CD4-positive, alpha-beta T cell treated with Interleukin-2 at 100 ng/mL for 4 hours (primary cell): ENCODE measurements around the gene PGA3.
"Not testable (repeated sequence)": the region's sequence is repeated elsewhere in the genome, so short reads cannot be mapped to it uniquely, and the experiment has no call there.

Experiments used
- DNase-seq: peaks from one replicate; pipeline ENCODE4 v3.0.0-alpha.2; 2020; ENCODE audit warnings: low spot score

Gene PGA3

DNA sequence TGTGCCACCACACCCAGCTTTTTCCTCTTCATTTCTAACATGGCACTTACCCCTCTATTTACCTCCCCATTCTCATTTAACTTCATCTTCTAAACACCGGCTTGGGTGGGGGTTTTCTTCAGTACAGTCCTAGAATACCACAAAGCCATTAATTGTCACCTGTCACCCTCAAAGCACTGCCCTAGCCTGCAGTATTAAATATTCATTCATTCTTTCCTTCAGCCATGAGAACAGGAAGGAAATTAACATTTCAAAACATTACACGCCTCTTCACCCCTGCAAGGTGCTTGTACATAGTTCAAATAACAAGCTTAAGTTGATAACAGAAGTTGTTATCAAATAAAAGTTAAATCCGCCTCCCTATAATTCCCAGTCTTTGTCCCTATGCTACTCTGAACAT lies 31.4 kb upstream of the PGA3 start:
- no peak for DNase-seq

DNA sequence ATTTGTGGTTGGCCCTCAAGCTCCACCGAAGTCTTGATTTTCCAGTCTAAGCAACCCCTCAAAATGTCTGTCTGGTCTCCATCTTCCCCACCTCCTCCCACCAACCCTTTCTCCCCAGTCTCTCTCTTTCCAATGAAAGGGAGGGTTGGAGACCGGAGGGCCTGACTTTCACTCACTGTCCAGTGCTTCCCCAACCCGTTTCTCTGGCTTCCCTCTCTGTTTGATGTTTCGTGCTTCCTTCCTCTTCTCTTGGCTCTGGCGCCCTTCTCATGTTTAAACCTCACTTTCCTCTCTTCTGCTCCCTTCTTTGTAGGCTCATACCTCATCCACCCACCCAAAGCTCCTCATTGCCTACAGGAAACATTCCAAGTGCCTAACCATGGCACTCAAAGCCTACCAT lies 31.0 kb upstream of the PGA3 start:
- DNase-seq, result no peak

GRCh38 chr11:61172888-61173287 lies 30.4 kb upstream of the PGA3 start:
- DNase-seq, result no peak

- no peak for DNase-seq
Observed at GRCh38 chr11:61173456-61173855, 29.9 kb upstream of the PGA3 start.

DNA sequence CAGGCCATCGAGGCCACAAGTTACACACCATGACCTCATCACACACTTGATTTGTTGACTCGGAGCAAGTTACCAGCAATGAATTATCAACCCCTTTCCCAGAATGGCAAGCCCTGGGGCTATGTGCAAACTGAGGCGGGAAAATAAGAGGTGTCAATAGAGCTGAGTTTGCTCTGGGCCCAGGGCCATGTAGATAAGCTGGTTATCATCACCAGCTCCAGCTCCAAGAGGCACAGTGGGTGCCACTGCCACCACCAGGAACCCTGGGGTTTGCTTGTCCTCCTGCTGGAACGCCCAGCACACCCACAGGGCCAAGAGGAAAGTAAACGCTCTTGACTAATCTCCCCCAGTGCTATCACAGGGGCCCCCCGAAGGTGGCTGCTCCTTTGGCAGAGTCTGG lies 29.0 kb upstream of the PGA3 start:
- no peak for DNase-seq

DNA sequence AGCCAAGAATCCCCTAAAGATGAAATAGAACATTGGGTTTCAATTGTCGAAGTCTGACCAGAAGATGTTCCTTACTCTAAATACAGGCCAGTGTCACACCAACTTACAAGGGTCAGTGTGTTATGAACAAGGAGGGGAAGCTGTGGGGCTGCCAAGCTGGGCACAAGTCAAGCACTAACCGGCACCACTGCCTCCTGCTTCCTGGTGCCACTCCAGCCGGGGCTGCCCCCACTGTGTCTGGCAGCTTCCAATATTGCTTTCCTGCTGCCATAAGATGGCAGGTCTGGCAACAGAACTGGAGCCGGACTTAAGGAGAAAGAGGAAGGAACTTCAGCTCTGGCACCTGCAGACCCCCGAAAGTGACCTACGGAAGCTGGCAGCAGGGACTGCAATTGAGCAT lies 28.4 kb upstream of the PGA3 start:
- no peak for DNase-seq

- DNase-seq, result no peak
Observed at GRCh38 chr11:61176446-61176845, 26.9 kb upstream of the PGA3 start.

DNA sequence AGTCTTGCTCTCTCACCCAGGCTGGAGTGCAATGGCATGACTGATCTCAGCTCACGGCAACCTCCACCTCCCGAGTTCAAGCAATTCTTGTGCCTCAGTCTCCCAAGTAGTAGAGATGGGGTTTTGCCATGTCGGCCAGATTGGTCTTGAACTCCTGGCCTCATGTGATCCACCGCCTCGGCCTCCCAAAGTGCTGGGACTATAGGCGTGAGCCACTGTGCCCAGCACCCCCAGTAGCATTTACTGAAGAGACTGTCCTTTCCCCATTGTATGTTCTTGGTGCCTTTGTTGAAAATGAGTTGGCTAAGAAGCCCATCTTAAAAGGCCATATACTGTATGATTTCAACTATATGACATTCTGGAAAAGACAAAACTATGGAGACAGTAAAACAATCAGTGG lies 23.1 kb upstream of the PGA3 start:
- not testable (repeated sequence) for DNase-seq

DNA sequence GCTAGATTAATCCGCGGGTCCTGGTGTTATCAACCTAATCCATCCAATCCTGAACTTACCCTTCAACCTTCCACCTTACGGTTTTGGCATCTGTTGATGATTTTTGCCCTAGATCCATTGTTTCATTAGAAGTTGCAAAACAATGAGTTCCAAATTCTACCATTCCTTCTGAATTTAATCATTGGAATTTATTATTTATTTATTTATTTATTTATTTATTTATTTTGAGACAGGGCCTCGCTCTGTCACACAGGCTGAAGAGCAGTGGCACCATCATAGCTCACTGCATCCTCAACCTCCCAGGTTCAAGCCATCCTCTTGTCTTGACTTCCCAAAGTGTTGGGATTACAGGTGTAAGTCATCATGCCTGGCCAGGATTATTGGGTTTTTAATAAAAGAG lies 21.8 kb upstream of the PGA3 start:
- DNase-seq, result no peak

- DNase-seq, result no peak
Observed at GRCh38 chr11:61183645-61184044, 19.7 kb upstream of the PGA3 start.

- no peak for DNase-seq
Observed at GRCh38 chr11:61186504-61186903, 16.8 kb upstream of the PGA3 start.

GRCh38 chr11:61187505-61188130 lies 15.7 kb upstream of the PGA3 start:
- DNase-seq, result peak; percentile 85

DNA sequence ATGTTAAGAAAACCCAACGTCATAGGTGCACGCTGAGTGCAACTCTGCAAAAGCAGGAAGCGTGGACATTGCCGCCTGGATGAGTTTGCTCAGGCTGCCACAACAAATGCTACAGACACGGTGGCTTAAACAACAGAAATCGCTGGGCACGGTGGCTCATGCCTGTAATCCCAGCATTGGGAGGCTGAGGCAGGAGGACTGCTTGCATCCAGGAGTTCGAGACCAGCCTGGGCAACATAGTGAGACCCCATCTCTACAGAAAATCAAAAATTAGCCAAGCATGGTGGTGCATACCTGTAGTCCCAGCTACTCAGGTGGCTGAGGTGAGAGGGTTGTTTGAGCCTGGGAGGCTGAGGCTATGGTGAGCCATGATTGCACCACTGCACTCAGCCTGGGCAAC lies 13.4 kb upstream of the PGA3 start:
- no peak for DNase-seq

DNA sequence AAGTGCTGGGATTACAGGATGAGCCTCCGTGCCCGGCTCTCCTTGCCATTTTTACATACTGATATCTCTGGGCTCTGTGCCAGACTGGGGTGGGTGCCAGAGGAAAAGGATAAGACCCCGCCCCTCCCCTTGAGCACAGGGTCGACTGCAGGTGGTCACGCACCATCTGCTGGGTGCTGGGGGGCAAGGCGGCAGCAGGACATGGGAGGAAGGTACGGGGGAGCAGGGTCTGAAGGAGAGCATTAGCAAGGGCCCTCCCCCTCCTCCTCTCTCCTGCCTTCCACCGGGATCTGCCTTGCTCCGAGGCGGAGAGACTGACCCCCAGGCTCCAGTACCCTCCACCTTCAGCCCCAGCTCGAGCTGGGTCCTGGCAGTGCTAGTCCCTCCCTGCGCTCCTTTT lies 9.7 kb upstream of the PGA3 start:
- DNase-seq, result no peak

- no peak for DNase-seq
Observed at GRCh38 chr11:61194169-61194671, 9.1 kb upstream of the PGA3 start.

GRCh38 chr11:61194981-61195695 lies 8.2 kb upstream of the PGA3 start:
- DNase-seq, result no peak

DNA sequence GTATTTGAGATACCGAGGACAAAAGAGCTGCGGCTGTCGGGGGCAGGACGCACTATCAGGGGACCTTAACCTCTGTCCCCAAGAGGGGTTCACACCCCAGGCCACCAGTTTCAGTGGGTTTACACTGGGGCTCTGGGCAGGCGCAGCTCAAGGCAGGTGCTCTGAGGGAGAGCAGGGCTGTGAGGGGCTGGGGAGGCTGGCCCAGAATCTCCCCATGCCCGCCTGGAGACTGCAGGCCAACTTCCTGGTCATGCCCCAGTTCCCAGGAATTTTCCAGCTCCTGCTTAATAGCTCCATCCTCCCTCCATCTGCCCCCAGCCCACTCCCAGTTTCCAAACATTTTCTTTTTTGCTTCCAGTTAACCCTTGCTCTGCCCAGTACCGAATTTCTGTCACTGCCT lies 7.6 kb upstream of the PGA3 start:
- DNase-seq, result no peak

GRCh38 chr11:61198361-61198760 lies 5.0 kb upstream of the PGA3 start:
- no peak for DNase-seq

DNA sequence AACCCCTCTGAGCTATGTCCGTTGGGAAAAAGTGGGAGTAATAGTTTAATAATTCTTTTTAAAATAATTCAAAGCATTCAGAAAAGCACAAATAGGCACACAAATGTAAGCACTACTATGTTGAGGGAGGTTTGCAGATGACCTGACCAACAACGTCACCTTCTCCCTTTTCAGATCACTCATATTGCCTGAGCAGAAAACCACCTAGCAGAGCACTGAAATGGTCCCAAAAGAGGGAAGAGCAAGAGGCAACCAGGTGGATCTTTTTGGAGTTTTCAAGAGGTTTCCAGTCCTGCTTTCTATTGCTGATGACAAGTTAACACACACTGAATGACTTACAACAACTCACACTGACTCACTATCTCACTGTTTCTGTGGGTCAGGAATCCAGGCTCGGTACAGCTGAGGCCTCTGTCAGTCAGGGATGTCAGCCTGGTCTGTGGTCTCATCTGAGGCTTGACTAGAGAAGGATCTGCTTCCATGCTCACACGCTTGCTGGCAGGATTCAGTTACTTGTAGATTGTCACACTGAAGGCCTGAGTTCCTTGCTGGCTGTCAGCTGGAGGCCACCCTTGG lies 4.3 kb upstream of the PGA3 start:
- DNase-seq, result no peak

DNA sequence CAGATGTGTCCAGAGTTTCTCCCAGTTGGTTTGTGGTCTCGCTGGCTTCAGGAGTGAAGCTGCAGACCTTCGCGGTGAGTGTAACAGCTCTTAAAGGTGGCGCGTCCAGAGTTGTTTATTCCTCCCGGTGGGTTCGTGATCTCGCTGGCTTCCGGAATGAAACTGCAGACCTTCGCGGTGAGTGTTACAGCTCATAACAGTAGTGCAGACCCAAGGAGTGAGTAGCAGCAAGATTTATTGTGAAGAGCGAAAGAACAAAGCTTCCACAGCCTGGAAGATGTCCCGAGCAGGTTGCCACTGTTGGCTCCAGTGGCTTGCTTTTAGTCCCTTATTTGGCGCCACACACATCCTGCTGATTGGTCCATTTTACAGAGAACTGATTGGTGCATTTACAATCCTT lies 1.8 kb upstream of the PGA3 start:
- no peak for DNase-seq

- not testable (repeated sequence) for DNase-seq
Observed at GRCh38 chr11:61203873-61204272, 558 bp downstream of the PGA3 start.

DNA sequence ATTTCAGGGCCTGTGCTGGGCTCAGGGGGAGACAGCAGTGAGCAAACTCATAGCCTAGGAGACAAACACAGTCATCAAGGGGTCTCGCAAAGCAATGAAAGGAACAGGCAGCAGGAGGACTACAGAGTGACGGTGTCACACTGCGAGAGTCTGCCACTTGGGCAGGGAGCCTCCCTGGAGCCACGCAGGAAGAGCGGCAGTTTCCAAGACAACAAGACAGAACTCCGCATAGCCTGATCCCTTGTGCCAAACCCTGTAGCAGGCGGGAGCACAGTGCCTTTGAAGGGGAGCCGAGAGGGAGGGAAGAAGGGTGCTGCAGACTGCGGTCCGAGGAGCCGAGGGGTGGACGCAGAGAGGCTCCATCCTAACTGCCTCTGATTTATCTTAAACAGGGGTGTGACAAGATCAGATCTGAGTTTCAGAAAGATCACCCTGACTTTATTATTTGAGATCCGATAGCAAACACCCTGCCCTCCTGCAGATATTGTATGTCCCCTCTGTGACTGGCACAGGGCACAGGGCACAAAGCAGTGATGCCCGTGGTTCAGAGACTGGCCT lies 1.3 kb downstream of the PGA3 start:
- DNase-seq, result not testable (repeated sequence)

DNA sequence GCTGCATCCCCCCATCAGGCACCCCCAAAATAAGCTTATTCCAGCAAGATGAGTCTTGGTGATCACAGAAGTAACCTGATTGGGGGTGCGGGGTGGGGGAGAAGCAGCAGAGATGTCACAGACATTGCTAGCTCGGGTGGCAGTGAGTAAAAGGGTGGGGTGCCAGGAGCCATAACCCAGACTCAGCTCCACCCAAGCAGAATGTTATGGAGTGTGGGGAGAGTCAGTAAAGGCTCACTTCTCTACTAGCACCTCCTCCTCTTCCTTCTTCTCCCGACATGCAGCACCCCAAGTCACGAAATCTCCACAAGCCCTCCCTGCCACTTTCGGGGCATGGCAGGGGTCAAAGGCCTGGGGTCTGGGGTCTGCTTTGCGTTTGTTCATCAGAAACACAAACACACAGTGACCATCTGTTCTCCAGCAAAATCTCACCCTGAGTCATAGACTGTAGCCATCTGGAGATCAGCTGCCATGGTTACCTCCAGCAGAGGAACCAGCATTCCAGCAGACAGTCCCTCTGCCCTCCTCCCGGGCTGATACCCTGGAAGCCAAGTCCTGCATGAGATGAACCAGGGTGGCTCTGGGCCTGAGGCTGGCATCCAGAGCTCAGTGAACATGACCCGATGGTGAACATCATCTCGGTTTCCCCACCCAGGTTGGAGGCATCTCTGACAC lies 4.5 kb downstream of the PGA3 start:
- DNase-seq, result not testable (repeated sequence)
